Myocyte (in vitro differentiated cells): ENCODE measurements around the gene TTBK2. TPM values are rescaled to one million over a fixed set of nuclear protein-coding genes. Genes with fewer than 3 reads are reported as not detected.
"Not testable (repeated sequence)": the region's sequence is repeated elsewhere in the genome, so short reads cannot be mapped to it uniquely, and the experiment has no call there.

Experiments used
- DNase-seq: peaks from one replicate; pipeline ENCODE4 v3.0.0-alpha.2; 2012; ENCODE audit warnings: low read depth
- total RNA-seq: library from RNA; depleted of rRNA; stranded (reverse); fragments of >200 nt; gene quantifications from 2 replicates; pipeline ENCODE4 v1.2.3, GENCODE V29; 2014

TTBK2 gene
- total RNA-seq, 1 donor from 2014 or later = 14.6 TPM

- no peak for DNase-seq
Observed at GRCh38 chr15:42908538-42908937, 12.0 kb downstream of the TTBK2 start.

- no peak for DNase-seq
Observed at GRCh38 chr15:42903388-42904324, 16.9 kb downstream of the TTBK2 start.

GRCh38 chr15:42893911-42894310, 26.7 kb downstream of the TTBK2 start:
- not testable (repeated sequence) for DNase-seq

- peak; percentile 13 for DNase-seq
Observed at GRCh38 chr15:42891569-42891968, 29.0 kb downstream of the TTBK2 start.

GRCh38 chr15:42890161-42890913, 30.2 kb downstream of the TTBK2 start:
- DNase-seq = peak; percentile 46

GRCh38 chr15:42887384-42887783, 33.2 kb downstream of the TTBK2 start:
- DNase-seq = not testable (repeated sequence)

GRCh38 chr15:42880121-42880520, 40.5 kb downstream of the TTBK2 start:
- DNase-seq = no peak

- DNase-seq = no peak
Observed at GRCh38 chr15:42879443-42879842, 41.1 kb downstream of the TTBK2 start.

GRCh38 chr15:42876224-42876623, 44.4 kb downstream of the TTBK2 start:
- no peak for DNase-seq

GRCh38 chr15:42868683-42869082, 51.9 kb downstream of the TTBK2 start:
- DNase-seq = no peak

- no peak for DNase-seq
Observed at GRCh38 chr15:42863572-42864239, 56.9 kb downstream of the TTBK2 start.

GRCh38 chr15:42858999-42859789, 61.4 kb downstream of the TTBK2 start:
- DNase-seq = peak; percentile 66

- no peak for DNase-seq
Observed at GRCh38 chr15:42858540-42858939, 62.0 kb downstream of the TTBK2 start.

- DNase-seq = no peak
Observed at GRCh38 chr15:42854576-42854975, 66.0 kb downstream of the TTBK2 start.

GRCh38 chr15:42849836-42850235, 70.7 kb downstream of the TTBK2 start:
- DNase-seq = peak; percentile 15

GRCh38 chr15:42848846-42849245, 71.7 kb downstream of the TTBK2 start:
- no peak for DNase-seq

- no peak for DNase-seq
Observed at GRCh38 chr15:42846647-42847046, 73.9 kb downstream of the TTBK2 start.

GRCh38 chr15:42845581-42845980, 75.0 kb downstream of the TTBK2 start:
- no peak for DNase-seq

- no peak for DNase-seq
Observed at GRCh38 chr15:42843699-42844098, 76.9 kb downstream of the TTBK2 start.

GRCh38 chr15:42836251-42836650, 84.3 kb downstream of the TTBK2 start:
- DNase-seq = no peak

- peak; percentile 6 for DNase-seq
Observed at GRCh38 chr15:42832576-42832975, 88.0 kb downstream of the TTBK2 start.
